Measurements from ENCODE around the gene SVIL. TPM values are rescaled to one million over a fixed set of nuclear protein-coding genes. Genes with fewer than 3 reads are reported as not detected.
A peak's percentile ranks its signal among the peaks of the same experiment; 100 is the strongest.
"Not testable (repeated sequence)": the region's sequence is repeated elsewhere in the genome, so short reads cannot be mapped to it uniquely, and the experiment has no call there.

Gene SVIL
- total RNA-seq, 1 donor, result 309 TPM

DNA sequence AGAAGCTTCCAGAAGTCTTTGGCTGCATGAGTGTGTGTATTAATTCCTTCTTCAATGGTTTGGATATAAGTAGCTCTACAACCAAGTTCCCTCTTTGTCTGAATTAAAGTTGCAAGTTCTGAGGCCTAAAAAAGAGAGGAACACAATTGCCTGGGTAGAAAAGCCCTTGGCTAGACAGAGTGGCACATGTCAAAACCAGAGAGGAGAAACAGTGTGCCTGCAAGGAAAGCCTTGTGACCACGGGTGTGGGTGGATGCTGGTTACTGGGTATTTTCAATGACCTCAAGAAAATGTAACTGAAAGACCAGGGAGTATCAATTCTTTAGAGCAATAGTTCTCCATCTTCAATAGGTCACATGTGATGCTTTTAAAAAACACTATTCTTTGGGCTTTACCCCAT lies 148.3 kb downstream of the SVIL start:
- no peak overlapping the region for H3K4me3 ChIP-seq (ENCODE audit: low read depth, low read length)
- TF ChIP-seq, protein P1, sequence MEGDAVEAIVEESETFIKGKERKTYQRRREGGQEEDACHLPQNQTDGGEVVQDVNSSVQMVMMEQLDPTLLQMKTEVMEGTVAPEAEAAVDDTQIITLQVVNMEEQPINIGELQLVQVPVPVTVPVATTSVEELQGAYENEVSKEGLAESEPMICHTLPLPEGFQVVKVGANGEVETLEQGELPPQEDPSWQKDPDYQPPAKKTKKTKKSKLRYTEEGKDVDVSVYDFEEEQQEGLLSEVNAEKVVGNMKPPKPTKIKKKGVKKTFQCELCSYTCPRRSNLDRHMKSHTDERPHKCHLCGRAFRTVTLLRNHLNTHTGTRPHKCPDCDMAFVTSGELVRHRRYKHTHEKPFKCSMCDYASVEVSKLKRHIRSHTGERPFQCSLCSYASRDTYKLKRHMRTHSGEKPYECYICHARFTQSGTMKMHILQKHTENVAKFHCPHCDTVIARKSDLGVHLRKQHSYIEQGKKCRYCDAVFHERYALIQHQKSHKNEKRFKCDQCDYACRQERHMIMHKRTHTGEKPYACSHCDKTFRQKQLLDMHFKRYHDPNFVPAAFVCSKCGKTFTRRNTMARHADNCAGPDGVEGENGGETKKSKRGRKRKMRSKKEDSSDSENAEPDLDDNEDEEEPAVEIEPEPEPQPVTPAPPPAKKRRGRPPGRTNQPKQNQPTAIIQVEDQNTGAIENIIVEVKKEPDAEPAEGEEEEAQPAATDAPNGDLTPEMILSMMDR (IDR thresholded peaks at IDR 0.05; ENCODE audit: insufficient read depth, low read length), result no peak
- no peak for DNase-seq (ENCODE audit: low read depth)

DNA sequence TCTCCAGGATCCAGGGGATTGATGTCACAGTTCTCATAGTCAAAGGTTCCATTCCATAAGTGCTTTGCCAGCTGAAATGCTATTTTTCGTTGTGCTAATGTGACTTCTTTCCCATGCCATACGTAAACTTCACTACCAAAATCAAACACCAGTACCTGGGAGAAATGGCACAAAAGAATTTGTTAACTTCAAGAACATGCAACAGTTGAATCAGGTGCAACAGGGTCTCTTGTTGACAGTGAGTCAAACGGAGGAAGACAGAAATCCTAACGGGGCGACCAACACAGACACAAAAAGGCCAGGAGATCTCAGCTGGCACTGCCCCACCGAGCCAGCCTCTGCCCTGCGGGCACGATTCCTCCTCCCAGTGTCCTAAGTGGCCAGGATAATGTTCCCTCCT lies 150.1 kb downstream of the SVIL start:
- not testable (repeated sequence) for H3K4me3 ChIP-seq (ENCODE audit: low read depth, low read length); DNase-seq (ENCODE audit: low read depth)

DNA sequence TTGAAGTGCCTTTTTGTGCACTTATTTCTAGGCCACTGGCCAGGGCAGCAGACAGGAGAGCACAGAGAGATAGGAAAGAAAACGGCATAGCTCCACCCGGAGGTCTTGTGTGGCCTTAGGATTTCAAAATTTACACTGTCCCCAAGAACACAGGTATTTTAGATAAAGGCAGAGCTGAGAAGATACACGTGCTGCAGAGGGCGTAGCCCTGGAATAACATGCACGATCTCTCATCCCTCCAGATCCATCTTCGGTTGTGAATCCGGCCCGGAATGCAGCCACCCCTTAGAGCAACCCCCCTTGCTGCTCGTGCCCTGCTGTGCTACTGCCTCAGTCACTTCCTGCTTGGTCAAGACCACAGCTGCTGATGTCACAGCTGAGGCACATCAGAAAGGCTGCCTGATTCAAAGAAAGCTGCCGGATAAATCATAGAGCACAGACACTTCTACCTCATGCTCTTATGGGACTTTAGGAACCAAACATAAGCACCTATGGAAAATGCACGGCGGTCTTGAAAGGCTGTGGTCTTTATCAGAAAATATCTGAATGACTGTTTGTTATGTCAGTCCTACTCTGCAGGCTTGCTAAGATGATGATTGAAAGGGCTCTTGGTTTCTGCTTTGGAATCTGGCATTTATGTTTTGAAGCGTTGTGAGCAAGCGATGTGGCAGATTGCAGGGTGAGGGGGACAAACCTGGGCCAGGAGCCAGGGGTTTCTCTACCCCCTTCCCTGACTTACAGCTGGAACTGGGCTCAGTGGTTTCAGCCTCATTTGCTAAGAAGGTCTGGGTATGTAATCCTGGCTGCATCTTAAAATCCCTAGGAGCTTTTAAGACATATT lies 152.0 kb downstream of the SVIL start:
- peak; percentile 55 for DNase-seq (ENCODE audit: low read depth)
- TF ChIP-seq, protein P1 (IDR thresholded peaks at IDR 0.05; ENCODE audit: insufficient read depth, low read length), result no peak
- H3K4me3 ChIP-seq (ENCODE audit: low read depth, low read length), result no peak overlapping the region

DNA sequence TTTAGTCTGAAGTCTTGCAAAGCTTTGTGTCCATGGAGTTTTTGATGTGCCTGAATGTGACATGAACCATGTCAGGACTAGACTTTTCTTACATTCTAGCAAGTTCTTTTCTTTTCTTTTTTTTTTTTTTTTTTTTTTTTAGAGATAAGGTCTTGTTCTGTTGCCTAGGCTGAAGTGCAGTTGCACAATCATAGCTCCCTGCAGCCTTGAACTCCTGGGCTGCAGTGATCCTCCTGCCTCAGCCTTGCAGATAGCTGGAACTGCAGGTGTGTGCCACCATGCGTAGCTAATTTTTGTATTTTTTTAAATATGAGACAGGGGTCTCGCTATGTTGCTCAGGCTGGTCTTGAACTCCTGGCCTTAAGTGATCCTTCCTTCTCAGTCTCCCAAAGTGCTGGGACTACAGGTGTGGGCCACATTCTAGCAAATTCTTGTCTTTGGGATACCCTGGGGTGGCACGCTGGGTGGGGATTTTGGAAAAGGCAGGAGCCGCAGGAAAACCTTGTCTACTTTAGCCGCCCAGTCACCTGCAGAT lies 152.8 kb downstream of the SVIL start:
- H3K4me3 ChIP-seq (ENCODE audit: low read depth, low read length), result no peak overlapping the region
- peak; percentile 39 for DNase-seq (ENCODE audit: low read depth)
- TF ChIP-seq, protein P1 (IDR thresholded peaks at IDR 0.05; ENCODE audit: insufficient read depth, low read length), result no peak

DNA sequence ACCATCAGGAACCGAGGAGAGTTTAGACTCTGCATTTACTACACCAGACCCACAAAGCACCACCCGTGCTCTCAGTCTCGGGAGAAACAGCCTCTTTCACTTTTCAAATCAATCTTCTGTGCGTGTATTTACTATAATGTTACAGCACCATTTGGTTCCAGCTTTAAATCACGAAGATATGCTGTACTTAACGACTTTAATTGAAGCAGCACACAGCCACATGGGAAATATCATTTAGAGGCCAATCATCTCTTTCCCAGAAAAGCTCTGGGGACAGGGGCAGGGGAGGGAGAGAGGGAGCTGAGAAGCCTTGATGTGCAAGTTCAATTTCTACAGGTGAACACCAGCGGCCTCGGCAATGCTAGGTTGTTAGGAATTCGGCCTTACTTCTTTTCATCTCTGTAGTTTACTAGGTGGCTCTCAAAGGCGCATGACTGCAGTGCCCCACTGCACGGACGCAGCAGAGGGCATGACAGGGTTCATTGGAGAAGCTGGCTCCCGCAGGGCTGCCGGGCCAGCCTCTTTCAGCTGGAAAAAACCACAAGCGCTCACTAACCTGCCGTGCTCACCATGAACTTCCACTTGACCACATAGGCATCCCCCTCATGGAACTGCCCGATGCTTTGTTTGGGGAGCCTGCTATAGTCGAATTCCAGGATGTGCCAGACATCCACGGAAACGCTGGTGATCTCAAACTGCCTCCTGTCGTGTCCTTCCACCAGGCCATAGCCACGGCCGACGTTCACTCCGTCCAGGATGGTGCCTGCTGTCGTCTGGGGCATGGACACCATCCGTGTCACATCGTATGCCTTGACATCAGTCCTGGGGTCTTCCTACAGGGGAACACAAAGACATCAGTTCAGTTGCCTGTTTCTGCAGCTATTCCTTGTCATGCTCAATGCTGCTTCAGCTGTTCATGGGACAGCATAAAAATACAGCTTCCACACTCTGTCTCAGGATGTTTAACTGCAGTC lies 154.5 kb downstream of the SVIL start:
- TF ChIP-seq, protein P1 (IDR thresholded peaks at IDR 0.05; ENCODE audit: insufficient read depth, low read length), result no peak
- DNase-seq (ENCODE audit: low read depth), result no peak
- H3K4me3 ChIP-seq (ENCODE audit: low read depth, low read length), result no peak overlapping the region

DNA sequence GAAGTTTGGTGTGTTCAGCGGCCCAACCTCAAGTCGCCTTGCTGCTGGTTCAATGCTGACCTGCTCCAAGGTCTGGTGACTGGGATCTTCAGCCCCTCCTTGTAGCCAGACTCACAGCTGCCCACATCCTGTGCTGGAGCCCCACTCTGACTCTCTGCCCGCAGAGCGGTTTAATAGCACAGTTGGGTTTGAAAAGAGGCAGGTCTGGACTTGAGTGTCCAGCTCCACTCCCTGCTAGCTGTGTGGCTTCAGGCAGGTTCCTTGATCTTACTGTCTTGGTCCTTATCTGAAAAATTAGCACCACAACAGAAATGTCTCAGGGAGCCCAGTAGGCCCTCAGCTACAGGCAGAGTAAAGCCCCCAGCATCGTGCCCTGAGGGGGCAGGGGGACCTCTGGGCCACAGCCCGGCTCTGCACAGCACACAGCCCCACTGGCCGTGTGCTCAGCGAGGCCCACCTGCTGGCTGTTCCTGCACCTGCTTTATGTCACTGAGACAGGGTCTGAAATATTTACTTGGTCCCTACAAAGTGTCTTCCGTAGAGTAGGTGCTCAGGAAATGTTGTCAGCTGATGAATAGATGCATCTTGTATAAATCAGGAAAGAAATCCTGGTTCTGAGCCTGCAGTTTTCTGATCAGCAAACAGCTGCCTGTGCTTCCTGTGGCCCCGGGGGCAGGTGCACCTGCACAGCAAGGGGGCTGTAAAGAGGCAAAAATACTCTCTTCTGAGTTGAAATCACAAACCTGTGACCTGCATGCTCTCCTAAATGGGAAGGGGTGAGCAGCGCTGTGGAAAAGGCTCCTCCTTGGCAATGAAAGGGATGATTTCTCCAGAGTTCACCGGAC lies 155.5 kb downstream of the SVIL start:
- TF ChIP-seq, protein P1 (IDR thresholded peaks at IDR 0.05; ENCODE audit: insufficient read depth, low read length), result no peak
- no peak for DNase-seq (ENCODE audit: low read depth)
- no peak overlapping the region for H3K4me3 ChIP-seq (ENCODE audit: low read depth, low read length)
